GM10266 (cell line): Measurements from ENCODE around the gene LINC00237.

Source experiments
- DNase-seq: peaks from one replicate; pipeline ENCODE4 v3.0.0; 2012; ENCODE audit errors: extremely low spot score
- TF ChIP-seq, protein P1 (sequence below): IDR thresholded peaks from 2 replicates; pipeline ENCODE4 v1.5.1; 2012; ENCODE audit warnings: mild to moderate bottlenecking, low read depth; ENCODE audit not compliant: control insufficient read depth, insufficient read depth; ENCODE audit errors: missing control alignments

The LINC00237 gene

GRCh38 chr20:21145424-21145823 lies 39.3 kb upstream of the LINC00237 start:
- DNase-seq: no peak
- TF ChIP-seq, protein P1, sequence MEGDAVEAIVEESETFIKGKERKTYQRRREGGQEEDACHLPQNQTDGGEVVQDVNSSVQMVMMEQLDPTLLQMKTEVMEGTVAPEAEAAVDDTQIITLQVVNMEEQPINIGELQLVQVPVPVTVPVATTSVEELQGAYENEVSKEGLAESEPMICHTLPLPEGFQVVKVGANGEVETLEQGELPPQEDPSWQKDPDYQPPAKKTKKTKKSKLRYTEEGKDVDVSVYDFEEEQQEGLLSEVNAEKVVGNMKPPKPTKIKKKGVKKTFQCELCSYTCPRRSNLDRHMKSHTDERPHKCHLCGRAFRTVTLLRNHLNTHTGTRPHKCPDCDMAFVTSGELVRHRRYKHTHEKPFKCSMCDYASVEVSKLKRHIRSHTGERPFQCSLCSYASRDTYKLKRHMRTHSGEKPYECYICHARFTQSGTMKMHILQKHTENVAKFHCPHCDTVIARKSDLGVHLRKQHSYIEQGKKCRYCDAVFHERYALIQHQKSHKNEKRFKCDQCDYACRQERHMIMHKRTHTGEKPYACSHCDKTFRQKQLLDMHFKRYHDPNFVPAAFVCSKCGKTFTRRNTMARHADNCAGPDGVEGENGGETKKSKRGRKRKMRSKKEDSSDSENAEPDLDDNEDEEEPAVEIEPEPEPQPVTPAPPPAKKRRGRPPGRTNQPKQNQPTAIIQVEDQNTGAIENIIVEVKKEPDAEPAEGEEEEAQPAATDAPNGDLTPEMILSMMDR: no peak

DNA sequence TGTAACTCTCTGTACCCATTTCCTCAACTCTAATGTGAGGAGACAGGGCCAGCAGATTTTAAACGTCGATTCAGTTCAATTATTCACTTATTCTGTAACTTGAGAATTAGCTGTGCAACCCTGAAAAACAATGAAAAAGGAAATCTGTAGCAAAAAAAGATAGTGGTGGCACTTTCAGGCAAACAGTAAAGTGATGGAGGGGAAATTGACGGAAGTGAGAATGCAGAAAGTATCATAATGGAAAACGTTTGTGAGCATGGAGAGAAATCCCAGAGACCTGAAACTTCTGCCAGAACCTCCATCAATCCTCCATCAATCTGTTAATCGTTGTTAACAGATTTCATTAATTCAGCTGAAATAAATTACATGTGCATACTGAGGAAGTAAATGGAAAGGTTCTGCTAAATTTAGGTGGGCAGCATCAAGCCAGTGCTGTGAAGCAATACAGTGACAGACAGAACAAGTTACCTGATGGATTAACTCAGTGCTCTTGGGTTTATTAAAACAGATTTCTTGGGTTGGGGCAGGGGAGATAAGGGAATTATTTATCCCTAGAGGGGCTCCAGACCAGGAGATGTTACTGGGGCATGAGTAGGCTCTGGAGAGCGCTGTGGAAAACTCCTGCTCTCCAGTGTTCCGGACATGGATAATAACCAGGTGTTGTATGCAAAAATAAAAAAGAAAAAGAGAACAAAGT lies 37.2 kb upstream of the LINC00237 start:
- no peak for DNase-seq
- TF ChIP-seq, protein P1: no peak

- TF ChIP-seq, protein P1: no peak
- DNase-seq: no peak
Measured at GRCh38 chr20:21141825-21142224, 35.7 kb upstream of the LINC00237 start.

- DNase-seq: no peak
Measured at GRCh38 chr20:21139881-21140566, 33.9 kb upstream of the LINC00237 start.

GRCh38 chr20:21137078-21137477 lies 30.9 kb upstream of the LINC00237 start:
- no peak for DNase-seq
- TF ChIP-seq, protein P1: no peak

More at GRCh38 chr20:21139881-21140566, 33.9 kb upstream of the LINC00237 start:
- TF ChIP-seq, protein P1: no peak

GRCh38 chr20:21136015-21136732 lies 30.0 kb upstream of the LINC00237 start:
- no peak for DNase-seq
- TF ChIP-seq, protein P1: no peak
